GM19023 (cell line): ENCODE results near the gene NR1D2.

Experiments
- ATAC-seq: cut with Tn5 transposase; IDR thresholded peaks from one replicate; pipeline ENCODE4 v1.9.1; 2021; ENCODE audit warnings: mild to moderate bottlenecking, moderate library complexity; ENCODE audit not compliant: unreplicated experiment

The NR1D2 gene

GRCh38 chr3:23961913-23962312, 16.8 kb downstream of the NR1D2 start:
- ATAC-seq = no peak

- ATAC-seq = no peak
Observed at GRCh38 chr3:23964537-23965235, 19.6 kb downstream of the NR1D2 start.

- ATAC-seq = no peak
Observed at GRCh38 chr3:23966328-23966727, 21.2 kb downstream of the NR1D2 start.

DNA sequence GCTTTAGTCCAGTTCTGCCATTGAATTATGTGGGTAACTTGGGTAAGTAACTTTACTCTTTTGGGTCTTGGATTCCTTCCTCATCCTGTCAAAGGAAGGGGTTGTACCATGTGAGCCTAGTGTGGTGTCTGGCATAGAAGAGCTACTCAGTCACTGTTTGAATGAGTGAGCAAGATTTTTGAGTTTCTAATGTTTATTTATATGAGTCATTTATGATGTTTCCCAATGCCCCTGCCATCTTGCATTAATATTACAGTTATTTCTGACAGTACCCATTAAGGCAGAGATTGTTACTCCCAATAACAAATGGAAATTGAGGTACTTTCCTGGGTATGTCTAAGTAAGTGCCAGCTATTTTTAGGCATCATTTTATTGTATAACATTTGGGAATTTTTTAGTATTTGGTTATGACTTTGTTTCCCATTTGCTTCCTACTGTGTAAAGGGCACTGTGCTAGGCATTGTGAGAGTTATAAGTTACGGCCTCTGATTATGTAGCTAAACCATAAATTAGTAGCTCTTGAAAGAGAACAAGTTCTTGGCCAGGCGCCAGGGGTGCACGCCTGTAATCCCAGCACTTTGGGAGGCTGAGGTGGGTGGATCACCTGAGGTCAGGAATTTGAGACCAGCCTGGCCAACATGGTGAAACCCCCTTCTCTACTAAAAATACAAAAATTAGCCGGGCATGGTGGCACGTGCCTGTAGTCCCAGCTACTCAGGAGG, 23.5 kb downstream of the NR1D2 start:
- ATAC-seq = no peak

GRCh38 chr3:23969393-23969792, 24.3 kb downstream of the NR1D2 start:
- ATAC-seq = no peak

DNA sequence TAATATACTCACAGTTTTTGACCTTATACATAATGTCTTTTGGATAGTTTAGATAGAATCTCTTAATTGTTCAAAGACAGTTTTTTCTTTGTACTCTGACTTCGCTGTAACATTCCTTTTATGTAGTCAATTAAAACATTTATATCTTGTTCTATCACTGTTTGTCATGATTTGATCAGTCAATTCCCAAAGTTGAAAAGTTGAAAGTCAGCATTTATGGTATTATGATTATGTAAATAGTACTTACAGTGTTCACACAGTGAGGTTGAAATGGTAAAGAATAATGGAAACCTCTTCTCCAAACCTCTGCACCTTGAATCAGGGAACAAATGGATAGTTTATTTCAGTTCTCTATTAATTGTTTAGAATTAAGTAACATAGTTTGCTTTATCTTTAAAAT, 26.6 kb downstream of the NR1D2 start:
- ATAC-seq = no peak

DNA sequence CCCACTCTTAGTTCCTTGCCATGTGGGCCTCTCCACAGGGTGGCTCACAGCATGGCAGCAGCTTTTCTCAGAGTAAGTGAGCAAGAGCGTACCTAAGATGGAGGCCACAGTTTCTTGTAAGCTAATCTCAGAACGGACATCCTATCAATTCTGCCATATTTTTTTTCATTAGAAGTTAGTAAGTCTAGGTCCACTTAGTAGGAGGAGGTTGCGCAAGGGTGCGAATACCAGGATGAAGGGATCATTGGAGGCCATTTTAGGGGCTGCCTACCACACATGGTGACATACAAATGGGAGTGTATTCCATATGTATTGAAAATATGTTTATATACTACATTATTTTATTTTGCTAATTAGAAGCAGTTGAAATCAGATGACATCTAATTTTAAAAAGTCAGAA, 31.5 kb downstream of the NR1D2 start:
- no peak for ATAC-seq

DNA sequence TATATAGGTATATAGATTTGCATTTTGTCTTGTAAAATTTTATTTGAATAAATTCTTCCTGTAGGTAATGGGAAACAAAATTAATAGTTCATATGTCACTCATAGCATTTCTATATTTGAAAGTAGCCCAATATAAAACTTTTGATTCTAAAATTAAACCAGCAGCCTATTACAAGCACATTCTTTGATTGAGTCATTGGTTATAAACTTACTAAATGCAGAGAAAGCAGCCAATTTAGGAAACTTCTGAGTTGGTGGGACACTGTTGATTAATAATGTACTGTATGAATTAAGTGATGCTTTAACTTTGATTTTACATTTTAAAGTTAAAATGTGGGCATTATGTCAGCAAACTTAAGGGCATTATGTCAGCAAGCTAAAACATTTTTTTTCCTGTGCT, 34.5 kb downstream of the NR1D2 start:
- ATAC-seq = no peak

DNA sequence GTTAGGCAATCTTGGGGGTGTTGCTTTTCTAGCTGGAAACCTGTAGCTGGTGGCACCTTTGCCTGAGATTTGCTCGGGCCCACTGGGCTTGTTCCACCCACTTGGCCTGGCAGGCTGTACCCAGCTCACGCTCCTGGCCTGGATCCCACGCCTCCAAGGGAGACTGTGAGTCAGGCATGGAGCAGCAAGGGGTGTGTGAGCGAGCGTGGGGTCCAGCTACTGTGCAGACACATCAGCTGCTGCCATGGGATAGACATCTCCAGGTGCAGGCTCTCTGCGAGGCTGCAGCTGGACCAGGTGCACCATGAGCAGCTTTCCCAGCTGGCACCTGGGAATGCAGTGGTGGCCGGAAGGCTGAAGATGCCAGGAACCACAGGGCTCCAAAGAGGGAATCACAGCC, 36.0 kb downstream of the NR1D2 start:
- no peak for ATAC-seq

DNA sequence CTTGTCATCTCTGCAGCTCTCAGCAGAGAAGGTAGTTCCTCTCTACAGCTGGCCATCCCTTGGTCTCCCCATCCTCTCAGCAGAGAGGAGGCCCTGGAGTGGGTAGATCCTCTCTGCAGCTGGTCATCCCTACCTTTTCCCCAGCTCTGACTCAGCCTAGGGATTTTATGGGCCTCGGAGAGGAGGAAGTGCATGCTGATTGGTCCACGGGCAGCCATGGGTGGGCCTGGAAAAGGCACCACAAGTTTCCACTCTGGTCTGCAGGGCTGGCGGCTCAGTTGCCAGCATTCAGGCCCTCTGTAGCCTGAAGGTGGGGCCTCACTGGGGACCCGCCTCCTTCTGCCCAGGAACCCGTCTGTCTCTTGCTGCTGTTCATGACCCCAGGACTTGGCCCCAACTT, 36.9 kb downstream of the NR1D2 start:
- ATAC-seq = no peak

DNA sequence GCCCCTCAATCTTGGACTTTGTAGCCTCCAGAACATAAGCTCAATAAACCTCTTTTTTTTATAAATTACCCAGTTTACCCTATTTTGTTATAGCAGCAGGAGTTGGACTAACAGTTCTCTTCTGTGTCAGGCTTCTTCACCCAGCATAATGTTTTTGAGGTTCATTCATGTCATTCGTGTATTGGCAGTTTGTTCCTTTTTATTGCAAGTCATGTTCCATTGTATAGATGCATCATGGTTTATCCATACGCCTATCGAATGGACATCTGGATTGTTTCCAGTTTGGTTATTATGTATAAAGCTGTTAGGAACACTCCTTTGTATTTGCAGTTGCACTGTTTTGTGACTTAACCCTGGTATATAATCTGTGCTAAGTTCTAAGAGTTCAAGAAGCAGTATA, 39.8 kb downstream of the NR1D2 start:
- no peak for ATAC-seq

DNA sequence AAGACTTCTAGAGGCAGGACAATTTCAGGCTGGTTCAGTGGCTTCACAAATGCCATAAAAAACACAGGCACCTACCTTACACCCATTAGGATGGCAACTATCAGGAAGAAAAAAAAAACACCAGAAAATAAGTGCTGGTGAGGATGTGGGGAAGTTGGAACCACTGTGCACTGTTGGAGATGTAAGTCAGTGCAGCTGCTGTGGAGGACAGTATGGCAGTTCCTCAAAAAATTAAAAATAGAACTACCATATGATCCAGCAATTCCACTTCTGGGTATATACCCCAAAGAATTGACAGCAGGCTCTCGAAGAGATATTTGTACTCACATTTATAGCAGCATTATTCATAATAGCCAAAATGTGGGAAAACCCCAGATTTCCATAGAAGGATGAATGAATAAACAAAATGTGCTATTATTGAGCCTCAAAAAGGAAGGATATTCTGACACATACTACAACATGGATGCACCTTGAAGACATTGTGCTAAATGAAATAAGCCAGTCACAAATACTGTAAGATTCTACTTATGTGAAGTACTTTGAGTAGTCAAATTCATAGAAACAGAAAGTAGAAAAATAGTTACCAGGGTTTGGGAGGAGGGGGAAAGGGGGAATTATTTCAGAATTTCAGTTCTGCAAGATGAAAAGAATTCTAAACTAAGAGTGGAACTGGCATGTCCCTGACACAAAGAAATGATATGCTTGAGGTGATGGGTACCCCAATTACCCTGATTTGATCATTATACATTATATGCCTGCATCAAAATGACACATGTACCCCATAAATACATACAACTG, 40.9 kb downstream of the NR1D2 start:
- ATAC-seq = no peak

- no peak for ATAC-seq
Observed at GRCh38 chr3:23987356-23987755, 42.3 kb downstream of the NR1D2 start.

- ATAC-seq = no peak
Observed at GRCh38 chr3:23991306-23991682, 46.2 kb downstream of the NR1D2 start.

- ATAC-seq = no peak
Observed at GRCh38 chr3:23991683-23992628, 46.9 kb downstream of the NR1D2 start.

- no peak for ATAC-seq
Observed at GRCh38 chr3:23993556-23994243, 48.6 kb downstream of the NR1D2 start.

- no peak for ATAC-seq
Observed at GRCh38 chr3:23994244-23994569, 49.1 kb downstream of the NR1D2 start.

DNA sequence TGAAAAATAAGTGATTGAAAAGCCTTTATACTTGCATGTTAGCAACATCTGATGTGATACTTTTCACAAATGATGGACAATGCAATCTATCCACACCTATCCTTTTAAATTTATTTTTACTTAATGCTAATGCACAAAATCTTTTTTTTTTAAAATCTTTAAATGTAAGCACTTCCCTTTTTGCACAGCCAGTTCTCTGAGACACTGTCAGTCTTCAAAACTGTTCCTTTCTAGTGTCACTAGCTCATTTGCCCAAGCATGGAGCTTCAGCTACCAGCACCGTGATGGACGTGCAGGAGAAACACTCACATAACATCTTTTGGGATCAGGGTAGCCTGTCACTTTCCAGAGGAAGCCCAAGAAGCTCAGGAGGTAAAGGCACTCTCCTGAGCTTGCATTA, 50.1 kb downstream of the NR1D2 start:
- ATAC-seq = no peak

DNA sequence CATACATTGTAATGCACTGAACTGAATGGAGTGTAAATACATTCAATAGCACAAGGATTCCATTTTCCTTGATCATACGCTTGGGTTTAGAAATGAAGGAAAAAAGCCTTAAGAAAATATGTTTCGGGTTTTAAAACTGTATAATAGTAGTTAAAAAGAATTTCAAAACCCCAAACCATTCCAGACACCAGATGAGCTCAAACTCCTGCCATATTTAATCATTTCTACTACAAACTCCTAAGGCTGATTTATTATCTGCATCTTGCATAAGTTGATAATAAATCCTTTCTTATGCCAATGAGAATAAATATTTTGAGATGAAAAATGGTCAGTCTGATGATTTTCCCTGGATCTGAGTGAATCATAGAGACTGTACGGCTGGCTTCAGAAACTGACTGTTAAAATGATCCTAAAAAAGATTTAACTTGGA, 51.0 kb downstream of the NR1D2 start:
- no peak for ATAC-seq

DNA sequence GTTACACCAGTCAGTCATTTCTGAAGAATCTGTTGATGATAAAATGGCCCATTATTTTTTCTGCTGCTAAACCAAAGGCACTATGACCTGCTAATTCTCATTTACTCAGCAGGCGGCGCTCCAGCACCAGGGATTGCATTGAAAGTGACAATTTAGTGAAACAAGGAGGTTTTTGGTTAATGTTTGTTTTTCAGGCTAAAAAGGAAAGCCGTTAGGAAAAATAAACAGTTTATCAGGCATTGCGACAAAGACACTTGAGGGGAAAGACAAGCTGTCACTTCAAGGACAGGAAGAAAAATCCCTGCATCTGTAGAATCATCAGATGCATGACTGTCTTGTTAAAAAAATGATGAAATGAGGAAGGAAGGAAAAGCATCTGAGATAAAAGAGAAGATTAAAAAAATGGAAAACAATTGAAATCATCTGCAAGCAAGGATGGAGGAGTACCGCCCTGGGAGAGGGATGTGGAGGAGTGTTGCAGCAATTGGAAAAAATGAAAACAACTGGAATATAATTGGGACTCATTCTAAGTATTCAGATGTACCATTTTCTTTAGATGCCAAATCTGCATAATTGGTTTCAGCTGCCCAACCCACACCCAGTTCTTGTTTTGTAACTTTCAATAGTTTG, 54.0 kb downstream of the NR1D2 start:
- ATAC-seq = no peak
